RPMI8226 (cell line): ENCODE data around the gene HOXC4.
"Not testable (repeated sequence)": the region's sequence is repeated elsewhere in the genome, so short reads cannot be mapped to it uniquely, and the experiment has no call there.

Experiments
- DNase-seq: peaks from one replicate; pipeline ENCODE4 v3.0.0-alpha.2; 2015

The HOXC4 gene

DNA sequence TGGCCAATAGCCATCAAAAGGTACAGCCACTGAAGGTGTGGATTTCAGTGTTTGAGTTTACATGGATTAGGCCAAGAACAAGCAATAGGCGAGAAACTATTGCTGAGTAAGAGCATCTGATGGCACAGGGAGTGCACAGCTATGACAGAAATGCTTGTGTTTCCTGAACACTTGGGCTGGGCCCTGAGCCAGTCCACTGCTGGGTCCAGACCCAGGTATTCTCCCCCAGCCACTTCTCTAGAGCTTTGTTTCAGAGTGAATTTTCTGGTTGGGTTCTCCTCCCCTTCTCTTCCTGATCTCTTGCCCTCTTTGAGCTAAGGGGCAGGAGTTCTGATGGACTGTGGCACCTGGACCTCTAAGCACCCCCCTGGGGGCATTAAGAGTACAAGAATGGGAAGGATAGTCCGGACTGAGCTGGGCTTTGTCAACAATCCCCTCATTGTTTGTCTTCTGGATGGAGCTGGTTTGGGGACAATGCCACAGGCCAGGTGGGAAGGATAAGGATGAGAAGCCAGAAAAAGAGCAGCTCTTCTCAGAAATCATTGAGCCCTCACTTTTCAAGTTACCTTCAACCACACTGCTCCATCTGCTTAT is 12.4 kb upstream of the HOXC4 start:
- DNase-seq = no peak

DNA sequence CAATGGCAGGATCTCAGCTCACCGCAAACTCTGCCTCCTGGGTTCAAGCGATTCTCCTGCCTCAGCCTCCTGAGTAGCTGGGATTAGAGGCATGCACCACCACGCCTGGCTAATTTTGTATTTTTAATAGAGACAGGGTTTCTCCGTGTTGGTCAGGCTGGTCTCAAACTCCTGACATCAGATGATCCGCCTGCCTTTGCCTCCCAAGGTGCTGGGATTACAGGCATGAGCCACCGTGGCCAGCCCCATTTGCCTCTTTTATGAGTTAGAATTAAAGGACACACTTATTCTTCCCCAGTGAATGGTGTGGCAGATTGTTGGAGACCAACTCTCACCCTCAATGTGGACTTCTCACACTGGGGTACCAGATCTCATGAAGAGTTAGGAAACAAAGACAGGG is 11.6 kb upstream of the HOXC4 start:
- not testable (repeated sequence) for DNase-seq

DNA sequence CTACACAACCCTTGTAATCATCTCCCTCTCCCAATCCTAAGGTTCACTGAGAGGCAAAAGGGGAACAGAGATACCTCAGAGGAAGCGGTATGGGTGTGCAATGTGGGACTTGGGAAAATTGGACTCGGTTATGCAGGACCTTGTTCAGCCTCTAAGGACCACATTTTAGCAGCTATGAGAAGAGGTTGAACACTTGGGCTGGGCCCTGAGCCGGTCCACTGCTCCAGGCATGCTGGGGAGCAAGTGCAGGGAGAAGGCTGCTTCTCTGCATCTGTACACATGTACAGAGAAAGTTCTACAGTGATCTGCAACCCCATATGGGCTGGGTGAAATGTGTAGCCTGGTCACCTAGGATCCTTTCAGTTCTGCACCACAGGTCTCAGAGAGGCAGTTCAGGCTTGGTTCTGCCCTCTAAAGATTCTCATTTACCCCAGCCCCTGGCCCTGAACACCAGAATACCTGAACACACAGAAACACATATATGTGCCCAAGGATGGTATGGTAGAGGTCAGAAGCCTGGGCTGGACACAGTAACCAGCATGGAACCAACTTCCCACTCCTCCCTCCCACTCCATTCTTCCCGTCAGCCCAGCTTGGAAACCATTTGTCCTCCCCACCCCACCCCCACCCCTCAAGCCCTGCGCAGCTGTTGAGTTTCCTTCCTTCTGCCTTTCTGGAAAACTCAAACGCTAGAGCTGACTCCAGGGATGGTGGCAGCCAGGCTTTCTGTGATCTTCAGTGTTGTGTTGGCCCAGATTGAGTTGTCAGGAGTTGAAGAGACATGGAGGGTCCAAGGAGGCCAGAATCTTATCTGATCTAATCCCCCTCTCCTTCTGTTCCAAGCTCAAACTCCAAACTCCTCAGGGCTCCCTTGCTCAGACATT is 10.4 kb upstream of the HOXC4 start:
- no peak for DNase-seq

DNA sequence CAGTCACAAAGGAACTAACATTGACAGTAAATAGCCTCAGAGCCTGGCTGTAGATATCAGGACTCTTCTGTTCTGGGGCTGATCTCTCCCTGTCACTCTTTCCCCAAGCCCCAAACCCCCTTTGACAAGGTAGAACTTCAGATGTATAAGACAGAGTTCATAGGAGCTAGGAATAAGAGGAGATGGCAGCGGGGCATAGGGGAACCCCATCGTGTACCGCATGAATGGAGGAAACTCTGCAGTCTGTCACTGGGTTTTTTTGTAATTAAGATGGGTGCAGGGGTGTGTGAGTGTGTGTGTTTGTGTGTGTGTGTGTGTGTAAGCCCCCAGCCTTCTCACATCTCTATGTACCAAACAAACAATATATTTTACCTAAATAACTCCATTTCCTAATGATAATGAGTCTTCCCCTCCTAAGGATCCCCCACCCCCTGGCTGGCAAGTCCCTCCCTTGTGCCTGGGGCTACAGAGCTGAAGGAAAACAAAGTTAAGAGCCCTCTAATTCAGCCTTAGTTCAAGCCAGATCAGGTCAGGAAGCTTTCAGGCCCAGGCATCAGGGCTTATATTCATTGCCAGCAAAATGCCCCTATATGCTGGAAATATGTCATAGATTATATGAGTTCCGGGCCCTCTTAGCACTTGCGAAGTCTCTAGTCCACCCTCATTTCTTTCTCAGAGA is 9.1 kb upstream of the HOXC4 start:
- DNase-seq = no peak

DNA sequence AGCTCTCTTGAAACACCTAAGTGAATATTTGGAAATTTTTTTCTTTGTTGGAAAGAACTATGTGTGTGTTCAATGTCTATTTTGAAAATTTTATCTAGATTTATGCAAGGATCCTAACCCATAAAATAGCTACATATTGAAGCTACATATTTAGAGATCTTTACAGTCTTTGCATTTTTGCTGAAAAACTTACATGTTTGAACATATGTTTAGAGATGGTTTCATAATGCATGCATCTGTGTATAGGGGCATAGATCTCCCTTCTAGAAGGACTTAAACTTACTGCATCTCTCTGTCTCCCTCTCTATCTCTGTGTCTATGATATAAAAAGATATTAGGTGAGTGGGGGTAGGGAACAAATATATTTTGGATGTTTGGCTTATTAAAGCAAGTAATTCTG is 8.2 kb upstream of the HOXC4 start:
- no peak for DNase-seq

DNA sequence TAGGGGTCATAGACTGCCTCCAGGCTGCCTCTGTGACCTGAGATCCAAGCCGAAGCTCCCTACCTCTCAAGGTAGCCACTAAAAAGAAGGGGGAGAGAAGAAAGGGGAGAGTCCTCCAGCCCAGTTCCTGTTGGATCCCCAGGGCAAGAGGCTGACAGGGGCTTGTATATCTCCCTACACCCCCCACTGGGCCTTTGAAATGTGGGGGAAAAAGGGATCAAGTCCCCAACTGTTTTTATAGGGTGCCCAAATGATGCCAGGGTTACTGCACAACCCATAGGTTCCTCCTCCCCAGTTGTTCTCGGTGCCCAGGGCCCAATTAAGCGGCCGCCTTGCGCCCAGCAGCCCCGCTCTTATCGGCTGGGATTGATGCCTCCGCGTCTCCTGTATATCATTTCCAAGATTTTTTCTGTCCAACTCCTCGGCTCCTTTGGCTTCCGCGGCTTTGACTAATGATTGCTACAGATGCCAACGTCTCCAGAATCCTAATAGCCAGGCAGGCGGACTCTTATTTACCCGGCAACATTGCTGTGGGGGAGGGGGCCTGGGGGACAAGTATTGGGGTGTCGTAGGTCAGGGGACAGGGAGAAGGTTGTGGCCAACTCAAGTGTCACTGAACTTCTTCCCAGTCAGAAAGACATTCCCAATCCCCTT is 7.6 kb upstream of the HOXC4 start:
- no peak for DNase-seq

DNA sequence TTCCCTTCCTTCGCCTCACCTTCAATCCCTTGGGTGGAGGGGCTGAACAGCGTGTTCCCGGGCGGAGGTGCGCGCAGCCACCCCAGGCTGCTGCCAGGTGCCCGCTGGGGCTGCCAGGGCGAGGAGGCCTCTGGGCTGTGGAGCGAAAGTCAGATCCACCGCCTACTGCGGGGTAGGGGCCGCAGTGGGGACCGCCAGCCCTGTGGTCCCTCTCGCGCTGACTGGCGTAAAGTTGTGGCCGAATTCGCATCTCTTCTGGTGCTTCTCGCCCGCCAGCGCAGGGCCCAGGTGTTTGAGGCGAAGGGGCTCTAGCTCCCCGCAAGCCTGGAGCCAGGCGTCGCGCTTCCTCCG is 6.9 kb upstream of the HOXC4 start:
- DNase-seq = no peak

DNA sequence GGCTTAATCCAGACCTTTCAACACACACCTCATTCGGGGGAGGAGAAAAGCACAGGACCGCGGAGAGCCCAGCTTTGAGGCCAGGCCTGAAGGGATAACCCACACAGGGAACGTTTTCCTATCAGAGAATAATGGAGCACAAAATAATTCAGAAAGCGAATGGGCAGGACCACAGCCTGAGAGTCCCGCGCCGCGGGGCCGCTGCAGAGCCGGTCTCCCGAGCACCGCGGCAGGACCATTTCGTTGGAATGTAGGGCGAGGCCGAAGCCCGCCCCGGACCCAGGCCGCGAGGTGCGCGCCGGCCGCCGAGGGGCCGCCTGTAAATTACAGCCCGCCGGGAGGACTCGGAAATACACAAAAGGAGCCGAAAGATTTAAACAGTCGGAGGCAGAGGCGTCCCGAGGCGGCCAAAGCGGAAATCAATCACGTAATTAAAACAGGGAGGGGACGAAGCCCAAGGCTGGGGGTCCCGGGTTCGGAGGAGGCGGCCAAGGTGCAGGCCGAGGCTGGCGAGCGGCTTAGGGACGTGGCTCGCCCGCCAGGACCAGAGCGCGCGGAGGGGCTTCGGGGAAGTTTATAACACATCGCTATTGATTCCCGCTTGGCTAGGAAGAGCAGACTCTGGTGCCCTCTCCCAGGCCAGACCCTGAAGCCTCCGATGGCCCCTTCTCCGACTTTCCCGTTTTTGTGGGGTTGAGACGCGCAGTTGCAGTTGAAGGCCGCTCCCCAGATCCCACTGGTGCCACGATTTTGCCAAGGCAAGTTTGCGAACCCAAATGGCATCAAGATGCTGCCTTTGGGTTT is 6.3 kb upstream of the HOXC4 start:
- no peak for DNase-seq

DNA sequence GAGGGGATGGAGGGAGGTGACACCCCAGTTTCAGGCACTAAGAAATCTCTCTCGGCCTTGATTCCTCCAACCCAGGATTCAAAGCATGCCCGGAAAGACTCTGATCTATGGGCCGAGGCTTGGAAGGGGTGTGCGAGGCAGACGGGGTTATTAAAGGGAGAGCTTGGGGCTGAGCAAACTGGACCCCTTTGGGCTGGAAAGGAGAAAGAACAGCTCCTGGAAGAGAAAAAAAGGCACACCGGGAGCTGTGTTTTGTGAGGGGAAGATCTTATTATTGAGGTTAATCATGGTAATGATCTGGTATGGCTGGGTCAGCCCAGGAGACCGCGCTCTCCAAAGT is 5.7 kb upstream of the HOXC4 start:
- no peak for DNase-seq

DNA sequence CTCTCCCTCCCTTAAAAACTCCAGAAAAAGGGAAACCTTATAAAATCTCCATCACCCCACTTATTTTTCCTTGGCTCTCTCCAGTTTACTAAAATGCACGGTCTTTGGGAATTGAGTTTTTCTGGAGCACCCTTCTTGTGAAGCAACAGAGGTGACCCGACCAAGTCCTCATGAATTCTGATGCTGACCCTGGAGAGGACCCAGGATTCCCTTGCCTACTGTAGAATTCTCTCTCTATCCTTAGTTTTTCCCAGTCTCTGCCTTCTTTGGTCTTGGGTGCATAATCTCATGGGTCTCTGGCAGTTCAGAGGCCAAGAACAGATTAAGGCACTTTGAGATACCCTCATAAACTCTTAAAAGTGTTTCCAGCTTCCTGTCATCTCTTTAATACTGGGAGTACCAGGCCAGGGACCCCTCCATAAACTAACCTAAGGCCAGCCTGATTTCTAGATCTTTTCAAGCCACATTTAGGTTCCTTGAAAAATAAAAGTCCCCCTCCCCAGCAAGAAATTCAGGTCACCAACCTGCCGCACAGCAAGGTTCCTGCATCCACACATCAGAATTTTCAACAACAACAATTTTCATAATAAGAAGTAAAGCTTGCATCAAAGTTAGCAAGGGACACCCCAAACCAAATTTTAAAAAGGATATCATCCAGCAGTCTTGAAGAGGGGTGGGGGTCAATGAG is 5.1 kb upstream of the HOXC4 start:
- DNase-seq = no peak

DNA sequence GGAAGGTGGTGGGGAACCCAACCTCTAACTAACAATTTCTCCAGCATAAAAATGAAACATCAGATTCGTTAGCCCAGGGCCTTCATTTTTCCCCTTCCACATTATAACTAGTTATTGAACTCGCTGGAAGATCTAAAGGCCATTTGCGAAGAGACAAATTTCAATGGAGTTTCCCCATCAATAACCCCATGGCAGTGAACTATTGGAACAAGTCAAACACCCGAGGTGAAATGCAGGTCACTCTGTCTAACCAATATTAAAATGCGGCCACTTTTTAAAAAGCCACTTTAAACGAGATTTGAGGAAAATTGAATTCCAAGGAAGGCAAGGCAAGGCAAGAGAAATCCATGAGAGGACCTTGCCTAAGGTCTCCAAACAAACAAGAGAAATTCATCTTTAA is 4.5 kb upstream of the HOXC4 start:
- no peak for DNase-seq

DNA sequence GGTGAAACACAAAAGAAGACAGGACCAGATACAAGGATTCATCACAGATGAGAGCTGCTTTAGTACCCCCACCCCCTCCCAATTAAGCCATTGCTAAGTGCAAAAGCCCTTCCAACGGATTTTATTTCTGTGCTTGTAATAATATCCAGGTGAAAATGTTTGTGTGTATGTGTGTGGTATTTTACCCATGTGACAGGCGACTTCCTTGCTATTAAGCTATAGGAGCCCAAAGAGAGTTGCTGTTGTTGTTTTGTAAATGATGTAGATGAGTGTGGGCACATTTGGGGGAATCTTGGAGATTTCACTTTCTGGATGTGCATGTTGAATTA is 3.2 kb upstream of the HOXC4 start:
- DNase-seq = no peak

DNA sequence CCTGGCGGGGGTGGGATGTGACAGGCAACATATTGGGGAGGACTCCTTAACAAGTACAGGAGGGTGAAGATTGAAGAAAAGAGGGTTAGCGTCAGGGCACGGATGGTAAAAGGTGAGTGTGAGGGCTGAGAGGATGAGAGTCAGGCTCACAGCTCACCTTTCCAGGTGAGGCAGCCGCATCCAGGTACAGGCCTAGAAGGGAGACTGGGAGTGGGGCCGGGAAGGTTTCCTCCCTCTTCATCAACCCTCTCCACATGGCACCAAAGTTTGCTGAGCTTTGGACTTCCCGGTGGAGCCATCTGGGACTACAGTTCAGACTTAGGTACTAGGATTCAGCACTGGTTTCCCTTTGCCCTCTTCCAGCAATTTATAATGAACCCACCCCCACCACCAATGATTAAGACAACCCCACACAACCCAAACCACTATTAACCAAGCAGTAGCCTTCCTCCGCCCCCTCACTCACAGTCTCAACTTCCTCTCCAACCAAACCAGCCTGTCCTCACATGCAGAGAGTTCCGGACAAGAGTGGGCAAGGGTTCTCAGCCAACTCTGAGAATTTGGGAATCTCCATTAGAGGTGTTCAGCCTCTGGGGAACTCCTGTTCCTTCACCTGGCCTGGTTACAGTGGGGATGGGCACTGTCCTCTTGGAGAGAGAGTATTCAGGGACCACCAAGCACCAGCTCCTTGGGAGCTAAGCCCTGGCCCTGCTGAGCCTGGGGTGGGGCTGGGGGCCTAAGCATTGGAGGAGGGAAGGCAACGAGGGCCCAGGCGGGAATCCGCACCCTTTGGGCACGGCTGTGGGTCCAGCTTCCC is 2.4 kb upstream of the HOXC4 start:
- DNase-seq = no peak

DNA sequence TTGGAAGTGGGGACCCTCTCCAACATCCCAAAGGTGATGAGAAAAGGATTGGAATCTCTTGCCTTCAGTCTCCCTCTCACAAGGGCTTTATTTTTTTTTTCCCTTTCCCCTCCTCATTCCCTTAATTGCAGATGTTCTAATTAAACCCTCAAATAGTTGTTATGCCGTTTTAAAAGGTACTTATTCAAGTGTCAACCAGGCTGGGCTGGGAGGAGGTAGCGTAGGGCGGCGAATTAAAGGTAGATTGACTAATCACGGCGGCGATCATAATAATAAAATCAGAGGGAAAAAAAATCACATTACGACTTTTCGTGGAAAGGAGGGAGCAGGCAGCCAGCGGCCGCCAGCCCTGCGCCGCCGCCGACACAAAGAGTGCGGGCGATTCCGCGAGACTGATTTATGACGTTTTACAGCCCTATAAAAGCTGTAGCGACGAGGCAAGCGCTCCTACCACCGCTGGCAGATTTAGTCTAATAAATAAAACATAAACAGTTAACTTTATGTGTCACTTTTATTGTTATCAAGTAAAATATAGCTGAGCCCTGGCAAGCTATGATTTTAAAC is 1.7 kb upstream of the HOXC4 start:
- no peak for DNase-seq

DNA sequence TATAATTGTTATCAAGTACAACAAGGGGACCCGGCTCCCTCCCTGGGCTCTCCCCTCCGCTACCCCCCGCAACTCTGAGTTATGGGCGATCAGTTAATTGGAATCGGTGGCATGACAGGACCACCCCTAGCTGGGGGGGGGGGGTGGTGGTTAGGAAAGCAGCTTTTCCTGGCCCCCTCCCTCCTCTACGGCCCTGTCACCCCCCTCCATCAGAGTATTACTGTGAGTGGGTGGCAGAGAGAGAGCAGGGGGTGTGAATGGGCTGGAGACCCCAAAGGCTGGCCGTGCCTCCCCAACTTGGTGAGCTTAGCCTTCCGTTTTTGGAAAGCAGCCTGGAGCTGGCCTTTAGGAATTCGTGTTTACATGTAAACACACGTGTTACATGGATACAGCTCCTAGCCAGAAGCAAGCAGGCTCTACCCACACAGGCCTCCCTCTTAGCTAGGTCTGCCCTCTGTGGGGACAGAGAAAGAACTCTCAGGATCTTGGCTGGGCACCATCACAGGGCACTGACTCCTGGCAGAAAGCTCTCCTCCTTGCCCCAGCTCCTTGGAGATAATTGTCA is 1.1 kb upstream of the HOXC4 start:
- DNase-seq = no peak

DNA sequence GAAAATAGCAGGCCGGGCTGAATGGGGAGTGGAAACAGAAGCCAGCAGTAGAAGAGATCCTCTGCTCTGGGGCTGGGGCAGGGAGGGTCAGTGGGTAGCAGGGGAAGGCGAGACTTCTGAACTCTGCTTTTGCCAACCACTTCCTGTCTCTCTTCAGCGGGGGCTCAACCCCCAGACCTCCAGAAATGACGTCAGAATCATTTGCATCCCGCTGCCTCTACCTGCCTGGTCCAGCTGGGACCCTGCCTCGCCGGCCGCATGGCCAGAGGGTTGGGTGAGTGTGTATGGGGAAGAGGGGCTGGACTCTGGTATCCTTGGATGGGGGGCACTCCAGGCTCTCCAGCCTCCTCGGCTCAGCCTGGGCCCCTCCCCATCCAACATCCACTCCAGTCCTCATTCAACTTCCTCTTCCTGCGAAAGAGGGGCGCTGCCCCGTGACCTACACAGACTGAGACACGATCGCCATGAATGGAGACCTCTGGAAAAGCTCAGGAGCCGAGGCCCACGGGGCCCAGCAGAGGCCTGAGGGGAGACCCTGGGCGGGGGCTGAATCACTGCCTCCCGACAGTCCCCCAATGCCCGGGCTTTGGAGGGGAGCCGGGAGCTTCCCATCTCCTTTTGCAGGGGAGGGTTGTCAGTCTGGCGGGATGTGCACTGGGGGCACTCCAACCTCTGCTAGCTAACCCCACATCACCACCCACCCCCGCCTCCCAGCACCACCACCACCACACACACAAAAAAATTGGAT is 458 bp upstream of the HOXC4 start:
- DNase-seq = no peak

DNA sequence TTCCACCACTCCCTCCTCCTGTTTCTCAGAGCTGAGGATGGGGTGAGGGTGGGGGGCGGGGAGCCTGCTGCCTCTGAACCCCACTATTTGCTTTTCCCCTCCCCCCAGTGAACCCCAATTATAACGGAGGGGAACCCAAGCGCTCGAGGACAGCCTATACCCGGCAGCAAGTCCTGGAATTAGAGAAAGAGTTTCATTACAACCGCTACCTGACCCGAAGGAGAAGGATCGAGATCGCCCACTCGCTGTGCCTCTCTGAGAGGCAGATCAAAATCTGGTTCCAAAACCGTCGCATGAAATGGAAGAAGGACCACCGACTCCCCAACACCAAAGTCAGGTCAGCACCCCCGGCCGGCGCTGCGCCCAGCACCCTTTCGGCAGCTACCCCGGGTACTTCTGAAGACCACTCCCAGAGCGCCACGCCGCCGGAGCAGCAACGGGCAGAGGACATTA is 1.1 kb downstream of the HOXC4 start:
- no peak for DNase-seq

DNA sequence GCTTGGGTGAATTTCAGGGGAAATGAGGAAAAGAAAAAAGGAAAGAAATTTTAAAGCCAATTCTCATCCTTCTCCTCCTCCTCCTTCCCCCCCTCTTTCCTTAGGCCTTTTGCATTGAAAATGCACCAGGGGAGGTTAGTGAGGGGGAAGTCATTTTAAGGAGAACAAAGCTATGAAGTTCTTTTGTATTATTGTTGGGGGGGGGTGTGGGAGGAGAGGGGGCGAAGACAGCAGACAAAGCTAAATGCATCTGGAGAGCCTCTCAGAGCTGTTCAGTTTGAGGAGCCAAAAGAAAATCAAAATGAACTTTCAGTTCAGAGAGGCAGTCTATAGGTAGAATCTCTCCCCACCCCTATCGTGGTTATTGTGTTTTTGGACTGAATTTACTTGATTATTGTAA is 1.9 kb downstream of the HOXC4 start:
- no peak for DNase-seq

DNA sequence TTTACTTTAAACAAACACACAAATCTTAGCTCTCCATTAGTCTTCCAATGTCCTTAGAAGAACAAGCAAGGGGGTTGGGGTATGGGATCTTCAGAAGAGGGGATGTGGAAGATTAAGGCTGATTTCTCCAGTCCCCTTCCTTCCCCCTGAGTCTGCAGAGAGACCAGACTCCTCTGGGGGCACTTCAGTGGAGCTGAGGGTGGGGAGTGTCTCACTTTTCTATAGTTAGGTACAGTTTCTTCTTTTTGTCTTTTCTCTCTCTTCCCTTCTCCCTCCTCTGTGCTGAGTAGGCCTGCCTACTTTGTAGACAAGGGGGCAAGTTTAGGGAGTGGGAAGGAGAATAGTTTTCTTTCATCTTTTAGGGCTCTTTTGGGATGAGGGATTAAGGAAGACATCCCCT is 2.5 kb downstream of the HOXC4 start:
- DNase-seq = no peak

DNA sequence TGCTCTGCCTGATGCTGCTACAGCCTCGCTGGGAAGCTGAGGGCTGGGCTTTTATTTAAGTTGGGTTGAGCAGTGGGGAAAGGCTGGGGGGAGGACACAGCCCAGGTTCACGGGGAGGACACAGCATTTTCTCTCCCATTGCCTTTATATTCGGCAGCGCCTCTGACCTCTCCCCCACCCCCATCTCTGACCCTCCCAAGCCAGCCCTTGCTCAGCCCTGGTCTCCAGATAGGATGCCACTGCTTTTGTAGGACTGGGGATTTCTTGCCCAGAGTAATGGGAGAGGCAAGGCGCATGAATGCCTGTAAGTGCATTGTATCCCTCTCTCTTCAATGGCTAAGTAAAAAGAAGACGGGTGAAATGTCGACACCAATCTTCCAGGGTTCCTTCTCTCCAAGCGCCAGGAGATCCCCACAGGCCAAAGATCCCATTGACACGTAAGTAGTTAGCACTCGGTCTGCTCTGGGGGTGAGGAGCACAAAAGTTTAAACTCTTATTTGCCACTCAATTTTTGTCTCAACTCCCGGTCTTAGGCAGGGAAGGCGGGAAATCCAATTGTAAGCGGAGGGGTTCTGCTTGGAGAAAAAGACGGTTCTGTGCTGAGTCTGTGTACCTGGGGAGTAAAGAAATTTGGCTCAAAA is 4.6 kb downstream of the HOXC4 start:
- DNase-seq = no peak
